ENCODE data around the gene C10orf90.

Gene C10orf90

GRCh38 chr10:126502441-126502840 lies 168.1 kb downstream of the C10orf90 start:
- no peak for DNase-seq (ENCODE audit: low read depth in 2 of 2)

- DNase-seq (ENCODE audit: low read depth in 2 of 2), result no peak
These were observed 168.7 kb downstream of the C10orf90 start for GRCh38 chr10:126501828-126502227.

GRCh38 chr10:126500866-126501265 lies 169.6 kb downstream of the C10orf90 start:
- DNase-seq (ENCODE audit: low read depth in 2 of 2), result no peak

GRCh38 chr10:126500185-126500584 lies 170.3 kb downstream of the C10orf90 start:
- no peak for DNase-seq (ENCODE audit: low read depth in 2 of 2)

- DNase-seq (ENCODE audit: low read depth in 2 of 2), result no peak
These were observed 170.7 kb downstream of the C10orf90 start for GRCh38 chr10:126499744-126500143.

- no peak for DNase-seq (ENCODE audit: low read depth in 2 of 2)
These were observed 172.8 kb downstream of the C10orf90 start for GRCh38 chr10:126497672-126498071.

- DNase-seq (ENCODE audit: low read depth in 2 of 2), result no peak
These were observed 173.5 kb downstream of the C10orf90 start for GRCh38 chr10:126496771-126497545.

GRCh38 chr10:126491476-126491875 lies 179.0 kb downstream of the C10orf90 start:
- no peak for DNase-seq (ENCODE audit: low read depth in 2 of 2)

GRCh38 chr10:126481181-126481580 lies 189.3 kb downstream of the C10orf90 start:
- no peak for DNase-seq (ENCODE audit: low read depth in 2 of 2)

- DNase-seq (ENCODE audit: low read depth in 2 of 2), result no peak
These were observed 189.8 kb downstream of the C10orf90 start for GRCh38 chr10:126480648-126481047.

- no peak for DNase-seq (ENCODE audit: low read depth in 2 of 2)
These were observed 191.1 kb downstream of the C10orf90 start for GRCh38 chr10:126479280-126479895.

- no peak for DNase-seq (ENCODE audit: low read depth in 2 of 2)
These were observed 191.9 kb downstream of the C10orf90 start for GRCh38 chr10:126478546-126478945.

- DNase-seq (ENCODE audit: low read depth in 2 of 2), result no peak
These were observed 194.2 kb downstream of the C10orf90 start for GRCh38 chr10:126476246-126476645.

- DNase-seq (ENCODE audit: low read depth in 2 of 2), result no peak
These were observed 195.3 kb downstream of the C10orf90 start for GRCh38 chr10:126475074-126475691.

- DNase-seq (ENCODE audit: low read depth in 2 of 2), result no peak
These were observed 196.5 kb downstream of the C10orf90 start for GRCh38 chr10:126474031-126474430.

GRCh38 chr10:126470991-126471390 lies 199.5 kb downstream of the C10orf90 start:
- no peak for DNase-seq (ENCODE audit: low read depth in 2 of 2)

GRCh38 chr10:126469692-126470091 lies 200.8 kb downstream of the C10orf90 start:
- DNase-seq (ENCODE audit: low read depth in 2 of 2), result no peak

GRCh38 chr10:126468876-126469643 lies 201.4 kb downstream of the C10orf90 start:
- no peak for DNase-seq (ENCODE audit: low read depth in 2 of 2)

GRCh38 chr10:126468467-126468866 lies 202.0 kb downstream of the C10orf90 start:
- DNase-seq (ENCODE audit: low read depth in 2 of 2), result no peak

GRCh38 chr10:126465771-126466170 lies 204.7 kb downstream of the C10orf90 start:
- DNase-seq (ENCODE audit: low read depth in 2 of 2), result no peak

GRCh38 chr10:126463286-126463685 lies 207.2 kb downstream of the C10orf90 start:
- DNase-seq (ENCODE audit: low read depth in 2 of 2), result no peak

GRCh38 chr10:126461289-126461940 lies 209.1 kb downstream of the C10orf90 start:
- DNase-seq (ENCODE audit: low read depth in 2 of 2), result no peak

Data from stimulated activated CD8-positive, alpha-beta memory T cell treated with anti-CD3 and anti-CD28 coated beads, Interleukin-7, amount 100 ng/mL, for 4 hours (primary cell).